ENCODE measurements around the gene TMC1.

The TMC1 gene

DNA sequence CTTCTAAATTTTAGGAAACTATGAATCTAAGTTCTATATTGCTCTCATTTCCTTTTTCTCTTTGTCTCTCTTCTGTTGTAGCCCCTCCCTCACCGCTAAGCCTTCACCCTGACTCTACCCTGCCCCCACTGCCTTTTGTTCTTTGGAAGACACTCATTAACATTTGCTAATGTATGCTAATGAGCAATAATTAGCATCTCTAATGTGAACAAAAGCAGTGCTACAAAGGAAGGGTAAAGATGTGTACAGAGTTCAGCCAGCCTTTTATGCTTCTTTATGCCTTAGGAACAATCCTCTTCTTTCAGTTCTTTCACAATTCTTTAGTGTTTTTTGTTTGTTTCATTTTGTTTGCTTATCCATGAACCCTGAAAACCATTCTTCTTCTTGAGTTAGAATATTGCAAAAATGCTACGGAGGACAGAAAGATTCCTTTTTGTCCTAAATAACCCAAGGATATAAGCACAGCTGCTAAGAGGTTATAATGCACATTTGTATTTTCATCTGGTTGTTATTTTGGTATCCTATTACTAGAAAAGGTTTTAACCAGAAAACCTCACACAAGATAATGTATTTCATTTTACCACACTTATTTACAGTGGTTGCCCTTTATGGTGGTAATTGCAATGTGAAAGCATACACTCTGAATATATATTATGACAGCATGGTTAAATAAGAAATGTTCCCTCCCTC is 159.3 kb downstream of the TMC1 start:
- no peak for DNase-seq (ENCODE audit: low read depth)

DNA sequence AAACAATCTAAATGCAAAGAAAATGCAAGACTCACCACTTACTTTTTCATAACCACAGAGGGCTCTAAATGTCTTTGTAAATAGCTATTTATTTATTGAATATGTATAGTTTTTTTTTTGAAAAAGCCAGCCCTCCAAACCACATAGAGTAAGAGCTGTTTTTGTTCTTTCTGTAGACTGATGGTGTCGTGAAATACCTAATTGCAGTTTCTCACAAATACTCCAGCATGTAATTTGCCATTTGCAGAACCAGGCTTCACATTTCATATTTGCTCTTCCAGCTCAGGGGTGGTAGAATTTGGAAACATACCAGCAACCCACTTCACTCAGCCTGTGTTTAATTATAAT is 159.8 kb downstream of the TMC1 start:
- DNase-seq (ENCODE audit: low read depth): no peak

DNA sequence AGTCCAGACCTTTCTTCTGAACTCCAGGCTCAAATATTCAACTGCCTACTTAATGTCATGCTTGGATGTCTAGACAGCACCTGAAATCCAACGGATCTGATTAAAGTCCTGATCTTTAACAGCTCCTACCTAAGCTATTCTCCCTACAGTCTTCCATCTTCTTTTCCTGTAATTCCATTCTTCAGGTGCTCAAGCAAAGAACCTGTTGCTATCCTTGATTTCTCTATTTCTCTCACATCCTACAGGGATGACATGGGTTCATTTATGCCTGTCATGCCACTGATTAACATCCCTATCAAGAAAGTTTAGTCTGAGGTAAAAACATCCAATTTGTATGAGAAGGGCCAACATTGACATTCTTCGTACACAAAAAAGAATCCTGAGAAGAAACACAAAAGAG is 163.2 kb downstream of the TMC1 start:
- no peak for DNase-seq (ENCODE audit: low read depth)

DNA sequence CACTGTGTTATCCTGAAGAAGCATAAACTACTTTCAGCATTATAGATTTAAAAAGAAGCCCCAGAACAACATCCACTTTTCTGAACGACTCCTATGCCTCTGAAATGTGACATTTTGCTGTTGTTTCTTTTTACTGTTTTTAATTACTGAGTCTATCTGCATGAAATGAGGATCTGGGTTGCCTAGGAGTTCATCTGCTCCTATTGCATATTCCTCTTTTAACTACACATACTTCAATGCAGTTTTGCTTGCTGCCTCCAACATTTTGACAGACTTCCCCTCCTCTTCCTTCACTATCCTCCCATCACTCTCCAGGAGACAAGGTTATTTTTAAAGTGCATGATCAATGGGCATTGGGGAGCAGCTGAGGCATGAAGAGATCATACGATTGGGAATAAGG is 164.5 kb downstream of the TMC1 start:
- no peak for DNase-seq (ENCODE audit: low read depth)

DNA sequence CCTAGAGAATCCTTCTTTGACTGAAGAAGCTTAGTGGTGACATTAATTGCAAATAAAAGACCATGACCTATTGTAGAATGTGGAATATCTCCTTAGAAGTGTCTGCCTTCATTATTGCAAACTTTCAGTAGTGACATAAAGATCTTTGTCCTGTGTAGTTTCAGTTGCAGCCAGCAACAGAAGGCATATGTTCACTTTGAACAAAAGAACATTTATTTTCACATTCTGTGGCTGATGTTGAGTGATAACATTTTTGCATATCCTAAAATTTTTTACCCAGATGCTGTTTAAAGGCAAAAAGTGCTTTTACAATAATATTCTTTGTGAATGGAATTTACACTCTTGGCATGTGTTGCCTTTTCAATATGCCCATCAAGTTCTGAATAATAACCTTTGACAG is 165.9 kb downstream of the TMC1 start:
- DNase-seq (ENCODE audit: low read depth): no peak

DNA sequence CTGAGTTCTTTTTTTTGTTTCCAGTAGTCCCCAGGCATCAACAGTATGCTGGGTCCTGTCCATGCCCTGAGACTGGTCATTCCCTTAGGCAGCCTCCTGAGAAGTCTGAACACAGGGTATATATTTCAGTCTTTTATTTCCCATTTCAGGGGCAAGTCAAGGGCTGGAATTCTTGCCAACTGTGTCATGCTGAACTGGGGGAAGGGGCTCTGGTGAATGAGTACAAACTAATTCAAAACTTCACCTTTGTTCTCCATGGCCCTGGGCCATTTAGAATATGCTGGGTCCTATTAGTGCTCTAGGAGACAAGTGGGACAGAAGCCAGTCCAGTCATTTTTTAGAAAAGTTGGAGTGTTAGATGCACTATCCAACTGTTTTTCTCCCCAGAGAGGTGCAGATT is 170.3 kb downstream of the TMC1 start:
- no peak for DNase-seq (ENCODE audit: low read depth)

DNA sequence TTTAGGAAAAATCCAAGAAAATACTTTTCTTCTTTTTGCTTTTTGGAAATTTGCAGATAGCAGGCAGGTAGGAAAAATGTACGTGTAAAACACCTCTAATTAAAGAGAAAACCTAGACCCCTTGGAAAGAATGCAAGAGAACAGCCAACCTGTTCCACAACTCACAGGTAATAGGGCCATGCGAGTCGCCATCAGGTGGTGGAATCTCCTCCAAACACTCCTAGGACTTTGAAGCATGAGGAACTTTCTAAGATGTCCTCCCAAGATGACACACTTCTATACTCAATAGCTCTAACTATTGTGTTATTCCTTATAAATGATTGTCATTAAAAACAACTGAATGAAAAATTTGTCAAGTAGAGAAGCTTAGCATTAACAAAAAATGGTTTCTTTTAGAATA is 174.0 kb downstream of the TMC1 start:
- no peak for DNase-seq (ENCODE audit: low read depth)

DNA sequence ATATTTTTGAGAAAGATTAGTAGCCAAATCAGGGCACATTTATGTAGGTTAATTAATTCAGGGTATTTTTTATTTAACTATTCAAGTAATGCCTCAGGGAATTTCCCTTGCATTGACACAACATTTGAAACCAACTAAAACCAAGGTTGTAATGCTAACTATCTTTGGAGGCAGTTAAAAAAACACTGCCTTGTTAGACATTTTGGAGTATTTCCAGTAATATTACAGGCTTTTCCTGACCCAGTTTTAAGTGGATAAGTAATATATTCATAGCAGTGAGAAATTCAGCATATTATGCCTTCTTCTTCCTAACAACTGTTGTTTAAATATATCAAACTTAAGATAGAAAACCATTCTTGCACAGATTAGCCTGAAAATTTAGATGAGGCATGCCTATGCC is 175.1 kb downstream of the TMC1 start:
- DNase-seq (ENCODE audit: low read depth): no peak

DNA sequence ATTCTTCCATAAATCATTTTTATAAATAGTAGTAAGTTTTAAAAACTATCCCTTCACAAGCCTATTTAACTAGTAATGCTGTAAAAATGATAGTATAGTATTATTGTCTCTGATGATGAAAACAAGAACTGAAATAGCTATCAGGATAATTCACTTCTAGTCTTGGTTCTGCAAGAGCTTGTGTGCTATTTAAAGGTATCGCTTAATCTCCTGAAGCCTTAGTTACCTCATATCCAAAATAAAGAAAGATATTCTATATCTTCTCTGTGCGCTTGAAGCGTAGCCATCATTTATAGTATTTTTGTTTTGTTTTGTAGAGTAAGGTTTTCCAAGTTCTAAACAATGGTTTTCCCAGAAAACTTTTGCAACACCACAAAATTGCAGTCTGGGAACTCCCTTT is 180.1 kb downstream of the TMC1 start:
- DNase-seq (ENCODE audit: low read depth): no peak

DNA sequence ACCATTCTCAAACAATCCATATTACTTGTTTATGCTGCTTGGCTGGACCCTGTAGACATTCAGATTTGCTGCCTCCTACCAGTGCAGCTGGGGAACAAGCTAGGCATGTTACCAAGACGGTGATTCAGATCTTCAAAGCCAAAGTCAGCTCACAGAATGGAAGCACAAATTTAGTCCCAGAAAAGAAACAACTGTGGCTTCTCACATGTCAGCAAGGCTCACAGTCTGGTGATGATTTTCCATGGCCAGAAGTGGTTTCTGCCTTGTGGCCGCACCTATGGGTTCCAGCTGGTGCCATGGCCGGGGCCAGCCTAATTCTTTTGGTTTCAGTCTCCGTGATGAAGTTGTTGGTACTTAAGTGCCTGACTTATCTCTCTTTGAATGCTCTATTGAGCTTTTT is 182.2 kb downstream of the TMC1 start:
- DNase-seq (ENCODE audit: low read depth): peak; percentile 10

DNA sequence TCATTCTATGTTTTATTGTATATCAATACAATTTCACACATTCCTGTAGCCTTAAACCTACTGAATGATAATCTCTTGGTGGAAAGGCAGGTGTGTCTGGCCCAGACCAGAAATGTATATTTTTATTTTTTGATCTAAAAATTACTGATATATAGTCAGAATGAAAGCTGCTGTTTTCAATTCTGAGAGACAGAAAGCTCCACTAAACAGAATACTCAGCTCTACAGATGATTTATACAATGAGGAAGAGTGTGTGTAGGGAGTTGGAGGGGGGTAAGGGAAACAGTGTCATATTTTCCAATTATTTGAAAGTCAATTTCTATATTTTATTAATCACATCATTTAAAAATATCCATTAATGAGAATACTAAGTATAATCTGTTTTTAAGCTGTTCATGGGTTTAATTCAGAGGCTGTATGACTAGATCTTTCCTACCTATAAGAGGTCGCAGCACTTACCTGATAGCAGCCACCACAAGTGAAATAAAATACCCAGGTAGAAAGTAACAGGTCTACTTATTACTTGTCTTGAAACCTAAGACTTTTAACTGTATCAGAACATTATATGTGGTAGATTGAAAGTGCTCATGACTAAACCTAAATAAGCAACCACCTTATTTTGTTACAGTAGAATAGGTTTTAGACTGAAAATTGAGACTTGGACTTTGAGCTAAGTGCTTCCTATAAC is 183.4 kb downstream of the TMC1 start:
- no peak for DNase-seq (ENCODE audit: low read depth)

DNA sequence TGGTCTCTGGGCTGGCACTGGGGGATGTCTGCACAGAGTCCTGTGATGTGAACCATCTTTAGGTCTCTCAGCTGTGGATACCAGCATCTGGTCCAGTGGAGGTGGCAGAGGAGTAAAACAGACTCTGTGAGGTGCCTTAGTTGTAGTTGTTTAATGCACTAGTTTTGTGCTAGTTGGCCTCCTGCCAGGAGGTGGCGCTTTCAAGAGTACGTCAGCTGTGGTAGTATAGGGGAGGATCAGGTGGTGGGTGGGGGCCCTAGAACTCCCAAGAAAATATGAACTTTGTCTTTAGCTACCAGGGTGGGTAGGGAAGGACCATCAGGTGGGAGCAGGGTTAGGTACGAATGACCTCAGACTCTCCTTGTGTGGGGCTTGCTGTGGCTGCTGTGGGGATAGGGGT is 197.1 kb downstream of the TMC1 start:
- no peak for DNase-seq (ENCODE audit: low read depth)

DNA sequence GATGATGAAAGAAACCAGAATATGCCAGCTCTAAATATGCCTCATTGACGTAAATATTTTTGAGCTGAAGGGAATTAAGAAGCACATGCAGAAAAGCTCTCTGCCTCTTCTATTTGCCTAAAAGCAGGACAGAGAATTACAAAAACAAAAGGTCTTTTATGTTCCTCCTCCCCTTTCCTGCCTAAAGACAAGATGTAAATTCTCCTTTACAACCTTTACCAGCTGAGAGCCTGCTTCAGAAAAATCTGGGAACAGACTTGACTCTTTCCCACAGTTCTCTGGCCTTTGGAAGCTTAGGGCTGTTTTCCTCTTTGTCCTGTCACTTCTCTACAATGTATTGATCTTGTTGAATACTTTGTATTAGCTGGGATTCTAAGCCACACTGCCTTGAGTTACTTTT is 199.7 kb downstream of the TMC1 start:
- DNase-seq (ENCODE audit: low read depth): no peak

DNA sequence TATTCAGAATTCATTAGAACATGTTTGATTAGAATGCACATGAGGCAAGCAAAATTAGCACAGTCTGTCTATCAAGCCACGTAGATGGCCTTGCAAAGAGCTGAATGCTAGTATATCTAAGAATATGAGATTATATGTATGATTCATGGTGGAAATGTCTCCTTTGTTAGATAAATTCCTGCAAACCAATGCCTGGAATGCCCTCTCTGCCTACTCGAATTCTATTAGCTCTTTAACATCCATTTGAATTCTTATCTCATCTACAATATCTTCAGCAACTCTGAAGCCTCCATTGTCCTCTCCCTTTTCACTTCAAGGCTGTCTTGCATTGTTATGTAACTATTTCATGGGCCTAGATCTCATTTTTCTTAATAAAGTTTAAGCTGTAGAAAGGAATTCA is 205.5 kb downstream of the TMC1 start:
- peak; percentile 20 for DNase-seq (ENCODE audit: low read depth)

DNA sequence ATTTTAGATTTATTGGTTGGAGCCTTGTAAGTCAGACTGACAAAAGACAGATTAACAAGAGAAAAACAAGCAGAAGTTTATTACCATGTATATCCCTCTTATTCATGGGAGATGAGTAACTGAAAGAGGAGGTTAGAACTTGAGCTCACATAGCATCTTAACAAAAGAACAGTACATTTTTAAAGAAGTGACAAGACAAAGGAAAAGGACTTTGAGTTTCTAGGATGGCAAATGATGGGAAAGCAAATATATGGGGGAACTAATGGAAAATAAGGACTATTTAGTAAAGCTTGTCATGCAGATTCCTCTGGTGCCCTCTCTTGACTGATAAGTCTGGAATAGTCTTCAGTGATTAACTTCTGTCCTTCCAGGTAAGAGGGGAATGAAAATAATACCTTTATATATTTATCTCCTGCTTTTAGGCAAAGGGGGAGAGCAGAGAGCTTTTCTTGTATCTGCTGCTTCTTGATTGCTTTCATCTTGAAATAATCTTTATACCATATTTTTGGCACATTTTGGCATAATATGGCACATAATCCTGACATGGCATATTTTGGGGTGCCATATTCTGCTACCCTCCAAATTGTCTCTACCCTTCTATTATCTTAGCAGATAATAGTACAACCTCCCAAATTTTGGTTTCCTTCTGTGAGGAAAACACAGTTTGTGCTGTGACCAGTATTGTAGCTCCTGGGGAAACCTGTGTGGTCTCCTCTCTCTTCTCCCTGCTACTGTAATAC is 206.8 kb downstream of the TMC1 start:
- no peak for DNase-seq (ENCODE audit: low read depth)

DNA sequence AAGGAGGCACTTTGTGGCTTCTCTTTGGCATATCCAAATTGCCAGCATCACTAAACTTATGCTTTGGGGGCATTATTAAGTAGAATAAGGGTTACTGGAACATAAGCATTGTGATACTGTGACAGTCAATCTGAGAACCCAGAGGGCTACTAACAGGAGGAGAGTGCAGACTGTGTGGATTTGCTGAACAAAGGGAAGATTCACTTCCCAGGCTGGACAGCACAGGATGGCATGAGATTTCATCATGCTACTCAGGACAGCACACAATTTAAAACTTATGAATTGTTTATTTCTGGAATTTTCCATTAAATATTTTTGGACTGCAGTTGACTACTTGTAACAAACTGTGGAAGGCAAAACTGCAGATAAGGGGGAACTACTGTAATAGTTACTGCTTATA is 212.5 kb downstream of the TMC1 start:
- no peak for DNase-seq (ENCODE audit: low read depth)

DNA sequence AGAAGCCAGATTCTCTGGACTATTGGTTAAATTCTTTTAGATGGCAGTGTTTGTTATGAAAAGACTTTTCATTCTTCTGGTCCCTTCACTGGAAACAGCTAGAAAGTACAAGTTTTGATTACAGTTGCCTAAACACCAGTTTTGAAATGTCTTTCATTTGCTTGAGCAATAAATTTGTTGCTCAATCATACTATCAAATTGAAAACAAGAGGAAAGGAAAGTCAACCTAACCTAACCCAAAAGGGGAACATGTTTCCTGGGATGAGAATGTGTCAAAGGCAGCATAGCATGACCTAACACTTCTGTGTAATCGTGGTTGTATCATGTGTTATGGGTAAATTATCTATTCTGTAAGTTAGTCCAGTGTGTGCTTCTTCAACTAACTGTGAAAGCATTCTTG is 213.2 kb downstream of the TMC1 start:
- DNase-seq (ENCODE audit: low read depth): no peak

DNA sequence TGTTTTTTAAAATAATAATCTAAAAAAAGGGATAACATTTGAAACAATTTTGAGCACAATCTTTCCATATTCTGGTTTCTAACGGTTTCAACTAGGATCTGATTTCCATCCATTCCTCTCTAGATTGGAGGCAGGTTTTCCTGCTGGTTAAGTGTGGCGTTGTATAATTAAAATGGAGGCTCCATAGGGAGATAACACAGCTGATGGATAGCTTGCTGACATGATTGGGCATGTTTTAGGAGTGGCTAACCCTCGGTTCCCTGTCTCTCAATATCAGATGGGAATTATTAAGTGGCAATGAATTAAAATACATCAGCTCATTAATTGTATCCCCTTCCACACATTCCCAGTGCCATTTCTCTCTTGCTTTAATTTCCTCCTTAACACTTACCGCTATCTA is 222.4 kb downstream of the TMC1 start:
- no peak for DNase-seq (ENCODE audit: low read depth)

DNA sequence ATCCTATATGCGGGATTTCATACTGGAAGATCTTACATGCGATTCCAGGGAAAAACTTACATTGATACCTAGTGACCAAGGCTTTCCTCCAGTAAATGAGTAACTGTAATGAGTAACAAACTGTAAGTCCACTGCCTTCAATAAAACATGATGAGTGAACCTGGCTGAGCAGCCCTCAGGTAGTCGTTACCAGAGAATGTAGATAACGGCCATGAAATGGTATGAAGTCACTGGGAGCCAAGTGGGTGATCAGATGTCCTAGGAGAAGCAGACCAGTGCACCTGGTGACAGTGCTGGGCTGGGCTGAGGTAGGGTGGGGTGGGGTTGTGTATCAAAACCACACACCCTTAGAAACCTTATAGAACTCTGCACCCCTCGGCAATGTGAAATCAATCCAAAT is 227.9 kb downstream of the TMC1 start:
- no peak for DNase-seq (ENCODE audit: low read depth)

DNA sequence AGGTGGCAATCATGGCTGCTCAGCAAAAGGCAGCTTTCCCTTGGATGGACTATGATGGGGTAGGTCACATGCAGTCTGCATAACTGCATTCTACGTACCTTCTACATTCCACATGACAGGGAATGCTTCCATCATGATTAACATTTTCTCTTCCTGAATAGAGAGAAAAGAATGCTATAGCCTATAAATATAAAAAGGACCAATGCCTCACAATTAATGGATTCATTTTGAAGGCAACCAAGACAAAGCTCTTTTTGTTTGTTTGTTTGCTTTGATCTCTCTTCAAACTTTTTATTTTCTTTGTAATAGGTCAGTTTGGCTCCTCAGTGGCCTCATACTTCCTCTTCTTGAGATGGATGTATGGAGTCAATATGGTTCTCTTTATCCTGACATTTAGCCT is 230.1 kb downstream of the TMC1 start:
- DNase-seq (ENCODE audit: low read depth): no peak

DNA sequence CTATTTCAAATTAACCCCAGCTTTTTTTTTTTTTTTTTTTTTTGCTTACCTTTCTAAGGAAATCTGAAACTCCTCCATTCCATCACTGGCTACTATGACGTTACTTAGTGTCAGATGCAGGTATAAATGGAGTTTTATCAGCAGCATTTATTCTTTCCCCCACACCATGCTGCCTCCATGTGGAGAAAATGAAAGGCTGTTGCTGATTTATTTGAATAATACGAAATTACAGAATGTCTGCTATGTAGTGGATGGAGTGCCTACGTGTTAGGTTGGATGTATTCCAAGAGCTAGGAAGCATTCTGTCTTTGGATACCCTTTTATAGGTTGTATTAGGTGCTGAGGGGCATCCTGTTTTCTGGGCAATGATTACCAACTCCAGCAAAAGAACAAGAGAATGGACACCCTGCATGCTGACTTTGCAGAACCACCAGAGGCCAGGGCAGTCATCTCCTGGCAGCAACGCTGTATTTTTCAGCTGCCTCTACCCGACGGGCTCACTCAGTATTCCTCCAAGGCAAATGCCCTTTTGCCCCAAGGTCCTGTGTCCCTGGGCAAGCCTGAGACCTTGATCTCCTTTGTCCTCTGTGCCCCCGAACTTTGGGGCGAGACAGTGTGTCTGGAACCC is 232.0 kb downstream of the TMC1 start:
- peak; percentile 40 for DNase-seq (ENCODE audit: low read depth)

DNA sequence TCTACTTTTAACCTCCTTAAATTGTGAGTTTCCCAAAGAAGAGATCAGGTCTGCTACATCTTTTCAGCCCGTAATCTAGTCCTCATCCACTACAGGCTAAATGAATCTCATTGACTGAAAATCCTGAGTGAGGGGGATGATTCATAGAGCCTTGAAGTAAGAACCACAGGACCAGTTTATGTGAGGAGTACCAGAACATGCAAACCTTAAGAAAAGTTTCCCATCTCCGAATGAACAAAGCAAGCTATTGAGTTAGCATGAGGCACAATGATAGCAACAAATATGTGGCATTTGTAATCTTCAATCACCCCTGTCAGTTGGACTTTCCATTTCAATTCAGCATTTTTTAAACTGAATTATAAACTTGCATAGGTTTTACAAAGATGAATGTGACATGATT is 234.4 kb downstream of the TMC1 start:
- no peak for DNase-seq (ENCODE audit: low read depth)

DNA sequence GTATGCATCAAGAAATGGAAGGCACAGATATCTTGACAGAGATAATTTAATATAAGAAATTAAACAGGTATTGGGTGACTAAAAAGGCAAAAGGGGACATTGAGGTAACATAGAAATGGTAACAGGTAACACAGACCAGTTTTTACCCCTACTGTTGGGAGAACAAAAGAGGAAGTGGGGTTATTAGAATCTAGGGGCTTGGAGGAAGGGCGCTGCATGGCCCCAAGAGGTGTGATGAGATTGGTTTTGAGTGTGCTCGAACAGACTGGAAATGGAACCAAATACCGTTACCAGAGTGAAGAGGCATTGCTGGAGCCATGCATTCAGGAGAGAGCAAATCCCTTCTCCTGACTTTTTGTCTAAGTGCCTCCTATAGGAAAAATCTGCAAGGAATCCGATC is 237.5 kb downstream of the TMC1 start:
- no peak for DNase-seq (ENCODE audit: low read depth)
